ENCODE measurements around the gene GPT2. TPM values are rescaled to one million over a fixed set of nuclear protein-coding genes. Genes with fewer than 3 reads are reported as not detected.
A peak's percentile ranks its signal among the peaks of the same experiment; 100 is the strongest.
"Not testable (repeated sequence)": the region's sequence is repeated elsewhere in the genome, so short reads cannot be mapped to it uniquely, and the experiment has no call there.

Gene GPT2
- total RNA-seq, 1 experiment from 2014 or later, result 16.0 TPM

DNA sequence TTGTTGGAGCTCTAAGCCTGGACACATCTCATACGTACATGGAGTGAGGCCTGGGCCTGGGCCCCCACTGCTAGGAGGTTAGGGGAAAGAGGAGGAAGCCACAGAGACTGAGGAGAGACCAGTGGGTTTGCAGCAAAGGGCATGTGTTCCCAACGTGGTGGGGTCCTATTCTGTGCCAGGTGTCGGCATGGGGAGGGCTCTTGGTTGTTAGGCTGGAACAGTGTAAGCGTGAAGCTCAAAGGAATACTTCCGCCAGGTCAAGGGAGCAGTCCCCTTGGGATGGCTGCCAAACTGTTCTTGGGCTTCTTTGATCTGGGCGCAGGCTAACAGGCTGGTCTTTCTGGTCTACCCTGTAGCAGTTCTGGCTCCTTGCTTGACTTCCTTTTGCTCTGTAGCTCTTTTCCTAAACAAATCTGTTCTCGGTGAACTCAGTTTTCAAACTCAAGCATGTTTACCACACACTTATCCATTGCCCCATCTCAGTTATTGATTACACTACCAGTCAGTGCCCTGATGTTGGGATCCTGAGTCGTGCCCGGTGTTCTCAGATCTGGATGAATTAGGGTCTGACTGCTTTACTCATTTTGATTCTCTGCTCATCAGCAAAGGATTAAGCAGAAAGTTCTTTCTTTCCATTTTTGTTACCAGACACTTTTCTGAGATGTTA is 36.4 kb downstream of the GPT2 start:
- DNase-seq (ENCODE audit: low read depth), result no peak

GRCh38 chr16:46922239-46922638 is 38.1 kb downstream of the GPT2 start:
- no peak for DNase-seq (ENCODE audit: low read depth)

DNA sequence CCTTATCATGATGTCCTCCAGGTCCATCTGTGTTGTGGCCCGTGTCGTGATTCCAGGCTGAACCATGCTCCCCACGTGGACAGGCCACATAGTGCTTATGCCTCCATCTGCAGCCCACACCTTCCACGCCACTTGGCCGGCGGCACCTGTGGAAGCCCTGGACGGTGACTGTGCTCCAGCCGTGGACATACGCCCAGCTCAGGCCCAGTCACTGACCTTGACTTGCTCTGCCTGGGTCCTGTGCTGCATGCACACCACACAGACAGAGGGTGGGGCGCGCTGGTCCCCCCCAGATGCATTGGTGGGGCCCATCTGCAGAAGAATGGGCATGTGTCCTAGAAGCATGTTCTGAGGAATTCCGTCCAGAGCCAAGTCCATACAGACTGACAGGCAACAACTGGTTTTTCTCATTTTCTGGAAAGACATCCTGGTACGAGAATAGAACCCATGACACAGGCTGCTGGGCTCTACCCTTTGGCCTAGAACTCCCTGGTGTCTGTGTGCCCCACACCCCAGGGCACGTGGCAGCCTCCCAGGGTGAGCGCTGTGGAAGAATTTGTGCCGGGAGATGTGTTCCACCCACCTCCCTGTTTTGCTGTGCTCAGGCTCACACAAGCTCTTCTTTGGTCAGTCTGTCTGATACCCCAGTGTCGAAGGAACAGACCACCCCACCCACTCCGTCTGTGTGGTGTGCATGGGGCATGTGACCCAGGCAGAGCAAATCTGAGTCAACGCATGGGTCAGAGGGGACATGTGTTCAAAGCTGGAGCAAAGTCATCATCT is 39.5 kb downstream of the GPT2 start:
- DNase-seq (ENCODE audit: low read depth), result no peak

GRCh38 chr16:46924402-46924801 is 40.2 kb downstream of the GPT2 start:
- no peak for DNase-seq (ENCODE audit: low read depth)

DNA sequence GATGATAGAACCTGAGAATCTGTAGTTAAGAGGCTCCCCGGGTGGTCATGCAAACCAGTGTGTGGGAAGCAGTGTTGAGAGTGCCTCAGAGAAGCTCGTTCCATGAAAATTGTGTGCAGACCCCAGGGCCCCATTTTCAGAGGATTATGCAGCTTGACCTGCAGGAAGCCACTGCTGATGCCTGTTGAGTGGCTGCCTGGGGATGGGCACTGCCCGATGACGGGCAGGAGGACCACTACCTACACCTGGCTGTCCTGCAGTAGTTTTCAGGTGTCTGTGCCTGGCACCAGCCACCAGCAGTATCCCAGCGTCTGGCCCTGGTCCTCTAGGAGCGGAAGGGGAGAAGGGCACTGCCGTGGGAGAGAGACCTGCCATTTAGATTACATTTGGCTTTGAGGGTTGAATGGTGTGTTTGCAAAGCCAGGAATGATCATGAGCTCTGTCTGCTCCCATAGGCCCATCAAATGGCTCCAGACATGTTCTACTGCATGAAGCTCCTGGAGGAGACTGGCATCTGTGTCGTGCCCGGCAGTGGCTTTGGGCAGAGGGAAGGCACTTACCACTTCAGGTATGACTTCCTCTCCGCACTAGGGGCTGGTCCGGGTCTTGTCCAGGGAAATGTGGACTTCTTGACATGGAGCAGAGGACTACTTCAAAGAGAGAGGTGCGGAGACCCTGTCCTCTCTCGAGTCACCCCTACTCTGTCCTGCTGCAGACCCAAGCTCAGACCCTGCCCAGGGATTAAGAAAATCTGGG is 42.5 kb downstream of the GPT2 start:
- no peak for DNase-seq (ENCODE audit: low read depth)

DNA sequence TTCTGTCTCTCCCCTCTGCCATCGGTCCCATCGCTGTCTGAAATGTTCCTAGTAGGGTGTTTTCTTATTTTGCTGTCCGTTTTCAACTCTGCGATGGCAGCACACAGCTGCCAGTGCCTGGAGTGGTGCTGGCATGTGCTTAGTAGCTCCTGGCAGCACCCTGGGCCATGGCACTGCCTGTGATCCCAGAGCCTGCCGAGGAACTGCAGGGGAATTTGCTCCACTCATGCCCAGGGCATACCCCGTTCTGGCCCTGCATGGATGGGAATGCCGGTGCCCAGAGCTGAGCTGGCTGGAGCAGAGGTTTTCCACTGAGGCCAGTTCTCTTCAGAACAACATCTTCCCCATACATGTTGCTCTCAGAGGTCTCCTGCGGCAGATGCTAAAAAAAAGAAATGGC is 43.1 kb downstream of the GPT2 start:
- no peak for DNase-seq (ENCODE audit: low read depth)

- no peak for DNase-seq (ENCODE audit: low read depth)
Observed at GRCh38 chr16:46928811-46929210, 44.6 kb downstream of the GPT2 start.

DNA sequence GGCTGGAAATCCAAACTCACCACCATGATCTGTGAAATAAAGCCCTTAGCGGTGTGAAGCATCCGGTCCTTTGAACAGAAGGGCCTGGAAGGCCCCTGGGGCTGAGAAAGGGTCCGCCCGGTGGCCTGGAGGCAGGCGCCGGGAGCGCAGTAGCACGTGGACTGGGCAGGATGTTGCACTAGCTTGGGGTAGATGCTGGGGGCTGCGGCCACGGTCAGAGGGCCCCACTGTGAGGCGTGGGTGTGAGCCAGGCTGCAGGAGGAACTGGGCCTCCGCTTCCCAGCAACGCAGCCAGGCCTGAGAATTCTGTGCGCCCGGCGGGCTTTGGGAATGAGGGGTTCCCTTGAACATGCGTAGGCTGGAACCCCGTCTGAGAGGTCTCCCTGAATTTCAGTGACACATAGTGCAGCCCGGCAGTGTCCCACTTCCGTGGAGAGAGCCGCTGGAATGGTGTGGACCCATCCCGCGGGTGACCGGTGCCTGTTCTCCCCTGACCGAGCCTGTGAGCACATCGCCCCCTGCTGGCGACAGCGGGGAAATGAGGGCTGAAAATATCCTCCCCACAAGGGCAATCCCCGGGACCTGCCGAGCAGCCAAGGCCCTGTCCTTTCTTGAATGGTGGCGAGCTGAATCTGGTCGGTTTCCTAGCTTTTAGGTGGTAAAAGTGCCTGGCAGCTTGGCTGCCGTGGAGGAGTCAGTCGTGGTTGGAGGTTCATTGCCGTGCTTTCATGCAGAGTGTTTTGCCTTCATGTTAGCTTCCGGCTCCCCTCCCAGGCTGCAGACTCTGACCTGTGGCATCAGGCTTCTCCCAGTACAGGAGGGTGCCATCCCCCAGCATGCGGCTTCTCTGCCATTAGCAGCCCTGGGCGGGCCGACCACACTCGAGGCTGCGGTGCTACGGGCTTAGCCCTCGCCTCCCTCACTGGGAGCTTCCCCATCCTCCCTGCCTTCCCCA is 45.5 kb downstream of the GPT2 start:
- peak; percentile 41 for DNase-seq (ENCODE audit: low read depth)

- DNase-seq (ENCODE audit: low read depth), result no peak
Observed at GRCh38 chr16:46930861-46931260, 46.7 kb downstream of the GPT2 start.

- no peak for DNase-seq (ENCODE audit: low read depth)
Observed at GRCh38 chr16:46932802-46933201, 48.6 kb downstream of the GPT2 start.

- no peak for DNase-seq (ENCODE audit: low read depth)
Observed at GRCh38 chr16:46937536-46937935, 53.4 kb downstream of the GPT2 start.

DNA sequence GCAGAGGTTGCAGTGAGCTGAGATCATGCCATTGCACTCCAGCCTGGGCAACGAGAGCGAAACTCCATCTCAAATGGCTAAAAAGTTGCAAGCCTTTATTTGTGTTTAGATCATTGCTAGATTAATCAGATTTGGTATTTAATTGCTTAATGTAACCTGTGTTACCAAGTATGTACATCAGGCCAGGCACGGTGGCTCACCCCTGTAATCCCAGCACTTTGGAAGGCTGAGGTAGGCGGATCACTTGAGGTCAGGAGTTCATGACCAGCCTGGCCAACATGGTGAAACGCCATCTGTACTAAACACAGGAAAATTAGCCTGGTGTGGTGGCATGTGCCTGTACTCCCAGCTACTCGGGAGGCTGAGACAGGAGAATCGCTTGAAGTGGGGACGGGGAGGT is 60.6 kb downstream of the GPT2 start:
- DNase-seq (ENCODE audit: low read depth), result not testable (repeated sequence)

DNA sequence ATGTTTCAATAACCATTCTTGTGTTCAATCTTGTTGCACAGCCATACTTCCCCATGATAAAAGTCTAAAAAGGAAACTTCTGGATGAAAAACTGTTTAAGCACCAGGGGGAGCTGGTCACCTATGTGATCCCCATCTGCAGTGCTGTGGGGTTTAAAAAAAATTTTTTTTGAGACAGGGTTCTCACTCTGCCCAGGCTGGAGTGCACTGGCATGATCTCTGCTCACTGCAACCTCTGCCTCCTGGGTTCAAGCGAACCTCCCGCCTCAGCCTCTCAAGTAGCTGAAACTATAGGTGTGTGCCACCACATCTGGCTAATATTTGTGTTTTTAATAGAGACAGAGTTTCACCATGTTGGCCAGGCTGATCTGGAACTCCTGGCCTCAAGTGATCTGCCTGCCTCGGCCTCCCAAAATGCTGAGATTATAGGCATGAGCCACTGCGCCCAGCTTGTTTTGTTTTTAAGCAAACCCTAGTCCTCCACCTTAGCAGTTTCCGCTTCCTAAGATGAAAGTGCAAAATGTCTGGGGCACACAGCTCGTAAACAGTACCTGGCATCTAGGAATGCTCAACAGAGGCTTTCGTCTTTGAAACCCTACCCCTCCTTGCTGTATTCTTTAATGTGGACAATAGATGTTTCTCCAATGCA is 63.9 kb downstream of the GPT2 start:
- peak; percentile 27 for DNase-seq (ENCODE audit: low read depth)

GRCh38 chr16:46948548-46949166 is 64.5 kb downstream of the GPT2 start:
- no peak for DNase-seq (ENCODE audit: low read depth)

DNA sequence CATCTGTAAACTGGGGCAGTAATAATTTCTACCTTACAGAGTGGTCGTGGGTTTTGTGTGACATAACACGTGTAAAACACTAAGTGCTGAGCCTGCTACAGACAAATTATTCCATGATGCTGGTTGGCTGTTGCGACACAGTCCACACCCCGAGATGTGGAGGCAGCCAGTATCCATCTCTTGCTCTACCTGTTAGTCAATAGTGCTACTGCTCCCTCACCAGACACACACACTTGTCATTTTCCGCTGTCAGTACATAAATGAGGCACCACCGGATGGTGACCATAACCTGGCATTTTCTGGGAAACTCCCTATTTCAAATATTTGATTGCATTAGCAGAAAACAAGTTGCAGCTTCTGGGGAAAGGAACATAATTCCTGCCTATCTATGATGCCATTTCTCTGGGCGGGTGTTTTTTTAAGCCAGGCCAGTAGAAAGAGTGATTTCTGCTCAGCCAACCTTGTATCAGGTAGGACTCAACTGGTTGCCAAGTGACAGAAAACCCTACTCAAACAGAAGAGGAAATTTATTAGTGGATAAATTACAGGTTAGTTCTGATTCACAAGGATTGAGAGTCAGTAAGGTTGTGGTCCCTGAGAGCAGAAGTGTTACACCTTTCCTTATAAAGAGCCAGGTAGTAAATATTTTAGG is 65.2 kb downstream of the GPT2 start:
- DNase-seq (ENCODE audit: low read depth), result no peak

DNA sequence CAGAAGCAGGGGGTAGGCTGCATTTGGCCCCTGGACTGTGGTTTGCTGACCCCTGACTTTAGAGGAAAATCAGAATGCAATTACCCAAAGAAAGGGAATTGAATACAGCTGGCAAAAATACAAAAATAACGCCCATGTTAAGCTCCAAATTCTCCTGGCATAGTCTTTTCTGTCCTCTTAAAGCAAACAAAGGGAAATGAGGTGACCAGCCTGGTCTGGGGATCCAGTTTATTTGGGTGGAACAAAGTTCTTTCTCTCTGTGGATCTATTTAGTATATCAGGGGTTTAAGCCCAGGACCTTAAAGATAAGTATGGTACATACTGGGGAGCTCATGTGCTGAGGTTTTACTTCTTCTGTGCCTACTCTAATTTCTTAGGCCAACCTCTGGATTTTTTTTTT is 65.8 kb downstream of the GPT2 start:
- no peak for DNase-seq (ENCODE audit: low read depth)

GRCh38 chr16:46954562-46954961 is 70.4 kb downstream of the GPT2 start:
- DNase-seq (ENCODE audit: low read depth), result no peak

- no peak for DNase-seq (ENCODE audit: low read depth)
Observed at GRCh38 chr16:46961373-46962353, 77.5 kb downstream of the GPT2 start.

- no peak for DNase-seq (ENCODE audit: low read depth)
Observed at GRCh38 chr16:46962629-46963028, 78.5 kb downstream of the GPT2 start.

Measured in LHCN-M2 (cell line).